ENCODE results near the gene ZRANB3. TPM values are rescaled to one million over a fixed set of nuclear protein-coding genes. Genes with fewer than 3 reads are reported as not detected.

The ZRANB3 gene
- total RNA-seq, 1 donor from 2014 or later: 1.4 TPM

DNA sequence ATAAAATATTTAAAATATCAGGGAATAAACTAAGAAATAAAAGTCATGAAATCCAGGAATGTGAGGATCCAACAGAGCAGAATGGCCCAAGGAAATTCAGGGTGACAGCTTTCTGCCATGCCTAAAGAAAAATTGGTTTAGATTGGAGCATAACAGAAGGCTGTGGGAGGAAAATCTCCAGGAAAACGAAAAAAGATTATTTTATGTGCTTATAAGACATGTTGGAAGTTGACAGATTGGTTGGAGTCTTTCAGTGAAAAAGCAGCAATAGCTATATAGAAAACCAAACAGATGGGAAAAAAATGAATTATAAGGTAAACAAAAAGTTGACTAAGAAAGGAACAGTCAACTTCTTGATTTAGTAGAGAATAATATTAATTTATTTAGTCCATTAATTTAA is 203.9 kb downstream of the ZRANB3 start:
- DNase-seq: no peak
- Histone ChIP-seq H3K4me1 (no peaks in the 10 kb centered on the region), H3K36me3 (no peaks in the 10 kb centered on the region), H3K4me3 (no peak overlapping the region), H3K9me3 (replicated peaks) (peaks cover 80% of the 10 kb centered on the region), H3K27ac (replicated peaks) (no peak overlapping the region), H3K27me3 (ENCODE audit: low read depth) (no peaks in the 10 kb centered on the region)
- TF ChIP-seq, protein P1, sequence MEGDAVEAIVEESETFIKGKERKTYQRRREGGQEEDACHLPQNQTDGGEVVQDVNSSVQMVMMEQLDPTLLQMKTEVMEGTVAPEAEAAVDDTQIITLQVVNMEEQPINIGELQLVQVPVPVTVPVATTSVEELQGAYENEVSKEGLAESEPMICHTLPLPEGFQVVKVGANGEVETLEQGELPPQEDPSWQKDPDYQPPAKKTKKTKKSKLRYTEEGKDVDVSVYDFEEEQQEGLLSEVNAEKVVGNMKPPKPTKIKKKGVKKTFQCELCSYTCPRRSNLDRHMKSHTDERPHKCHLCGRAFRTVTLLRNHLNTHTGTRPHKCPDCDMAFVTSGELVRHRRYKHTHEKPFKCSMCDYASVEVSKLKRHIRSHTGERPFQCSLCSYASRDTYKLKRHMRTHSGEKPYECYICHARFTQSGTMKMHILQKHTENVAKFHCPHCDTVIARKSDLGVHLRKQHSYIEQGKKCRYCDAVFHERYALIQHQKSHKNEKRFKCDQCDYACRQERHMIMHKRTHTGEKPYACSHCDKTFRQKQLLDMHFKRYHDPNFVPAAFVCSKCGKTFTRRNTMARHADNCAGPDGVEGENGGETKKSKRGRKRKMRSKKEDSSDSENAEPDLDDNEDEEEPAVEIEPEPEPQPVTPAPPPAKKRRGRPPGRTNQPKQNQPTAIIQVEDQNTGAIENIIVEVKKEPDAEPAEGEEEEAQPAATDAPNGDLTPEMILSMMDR (IDR thresholded peaks at IDR 0.05; ENCODE audit: borderline replicate concordance): no peak
- intact Hi-C loops (cut with micrococcal nuclease): no loop called here

- intact Hi-C loops (cut with micrococcal nuclease): no loop called here
- Histone ChIP-seq H3K27ac (replicated peaks) (no peak overlapping the region), H3K36me3 (no peaks in the 10 kb centered on the region), H3K27me3 (ENCODE audit: low read depth) (no peaks in the 10 kb centered on the region), H3K4me3 (no peak overlapping the region), H3K4me1 (no peaks in the 10 kb centered on the region), H3K9me3 (replicated peaks) (peaks cover 29% of the 10 kb centered on the region)
- TF ChIP-seq, protein P1 (IDR thresholded peaks at IDR 0.05; ENCODE audit: borderline replicate concordance): no peak
- DNase-seq: no peak
Measured at GRCh38 chr2:135320465-135321355, 210.3 kb downstream of the ZRANB3 start.

GRCh38 chr2:135318808-135319207 is 212.2 kb downstream of the ZRANB3 start:
- peaks cover 17% of the 10 kb centered on the region for H3K9me3 ChIP-seq (replicated peaks)
- no peaks in the 10 kb centered on the region for H3K4me1 ChIP-seq
- TF ChIP-seq, protein P1 (IDR thresholded peaks at IDR 0.05; ENCODE audit: borderline replicate concordance): no peak
- intact Hi-C loops (cut with micrococcal nuclease): no loop called here
- no peak overlapping the region for H3K4me3 ChIP-seq
- DNase-seq: no peak
- H3K27ac ChIP-seq (replicated peaks): no peak overlapping the region
- no peaks in the 10 kb centered on the region for H3K27me3 ChIP-seq (ENCODE audit: low read depth)
- H3K36me3 ChIP-seq: no peaks in the 10 kb centered on the region

DNA sequence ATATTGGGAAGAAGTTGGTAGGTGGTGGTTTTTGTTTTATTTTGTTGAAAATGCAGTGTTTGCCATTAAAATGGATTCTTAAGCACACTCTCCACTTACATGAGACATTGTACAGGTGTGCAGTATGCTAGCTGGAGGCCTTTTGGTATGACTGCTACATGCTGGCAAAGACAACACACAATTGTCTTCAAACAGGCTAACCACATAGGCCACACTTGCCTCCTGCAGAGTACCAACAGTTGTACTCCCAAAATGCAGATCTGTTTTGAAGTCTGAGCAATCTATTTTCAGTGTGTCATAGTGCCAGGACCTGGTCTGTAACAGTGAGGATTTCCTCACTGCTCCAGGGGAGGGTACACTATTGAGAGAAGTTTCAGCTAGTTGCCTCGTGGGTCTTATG is 213.6 kb downstream of the ZRANB3 start:
- no peak for DNase-seq
- H3K4me3 ChIP-seq: no peak overlapping the region
- H3K27me3 ChIP-seq (ENCODE audit: low read depth): no peaks in the 10 kb centered on the region
- peaks cover 3% of the 10 kb centered on the region for H3K9me3 ChIP-seq (replicated peaks)
- intact Hi-C loops (cut with micrococcal nuclease): no loop called here
- no peaks in the 10 kb centered on the region for H3K4me1 ChIP-seq
- no peak overlapping the region for H3K27ac ChIP-seq (replicated peaks)
- peaks cover 5% of the 10 kb centered on the region for H3K36me3 ChIP-seq
- TF ChIP-seq, protein P1 (IDR thresholded peaks at IDR 0.05; ENCODE audit: borderline replicate concordance): no peak

- no peak overlapping the region for H3K27ac ChIP-seq (replicated peaks)
- TF ChIP-seq, protein P1 (IDR thresholded peaks at IDR 0.05; ENCODE audit: borderline replicate concordance): no peak
- no peaks in the 10 kb centered on the region for H3K27me3 ChIP-seq (ENCODE audit: low read depth)
- no peaks in the 10 kb centered on the region for H3K4me1 ChIP-seq
- H3K9me3 ChIP-seq (replicated peaks): no peaks in the 10 kb centered on the region
- intact Hi-C loops (cut with micrococcal nuclease): no loop called here
- peaks cover 5% of the 10 kb centered on the region for H3K36me3 ChIP-seq
- no peak overlapping the region for H3K4me3 ChIP-seq
- no peak for DNase-seq
Measured at GRCh38 chr2:135311962-135312361, 219.1 kb downstream of the ZRANB3 start.
